Measurements from ENCODE around the gene STAG3.
"Not testable (repeated sequence)": the region's sequence is repeated elsewhere in the genome, so short reads cannot be mapped to it uniquely, and the experiment has no call there.

Gene STAG3

GRCh38 chr7:100174582-100174981 lies 3.1 kb upstream of the STAG3 start:
- DNase-seq (ENCODE audit: low spot score): no peak

- no peak for DNase-seq (ENCODE audit: low spot score)
Observed at GRCh38 chr7:100175296-100175935, 2.3 kb upstream of the STAG3 start.

GRCh38 chr7:100176096-100177044 lies 1.3 kb upstream of the STAG3 start:
- DNase-seq (ENCODE audit: low spot score): no peak

GRCh38 chr7:100180084-100180483 lies 2.4 kb downstream of the STAG3 start:
- not testable (repeated sequence) for DNase-seq (ENCODE audit: low spot score)

GRCh38 chr7:100182616-100183015 lies 4.9 kb downstream of the STAG3 start:
- not testable (repeated sequence) for DNase-seq (ENCODE audit: low spot score)

GRCh38 chr7:100183090-100183489 lies 5.4 kb downstream of the STAG3 start:
- DNase-seq (ENCODE audit: low spot score): not testable (repeated sequence)

GRCh38 chr7:100185726-100186125 lies 8.0 kb downstream of the STAG3 start:
- DNase-seq (ENCODE audit: low spot score): no peak

- DNase-seq (ENCODE audit: low spot score): no peak
Observed at GRCh38 chr7:100189061-100189460, 11.3 kb downstream of the STAG3 start.

- peak; percentile 54 for DNase-seq (ENCODE audit: low spot score)
Observed at GRCh38 chr7:100190048-100190711, 12.5 kb downstream of the STAG3 start.

- no peak for DNase-seq (ENCODE audit: low spot score)
Observed at GRCh38 chr7:100191775-100192174, 14.1 kb downstream of the STAG3 start.

- not testable (repeated sequence) for DNase-seq (ENCODE audit: low spot score)
Observed at GRCh38 chr7:100192281-100192862, 14.7 kb downstream of the STAG3 start.

GRCh38 chr7:100192969-100193368 lies 15.3 kb downstream of the STAG3 start:
- DNase-seq (ENCODE audit: low spot score): no peak

GRCh38 chr7:100195222-100195621 lies 17.5 kb downstream of the STAG3 start:
- DNase-seq (ENCODE audit: low spot score): no peak

GRCh38 chr7:100195901-100196322 lies 18.2 kb downstream of the STAG3 start:
- not testable (repeated sequence) for DNase-seq (ENCODE audit: low spot score)

GRCh38 chr7:100198266-100198665 lies 20.5 kb downstream of the STAG3 start:
- no peak for DNase-seq (ENCODE audit: low spot score)

- DNase-seq (ENCODE audit: low spot score): no peak
Observed at GRCh38 chr7:100200693-100201092, 23.0 kb downstream of the STAG3 start.

- no peak for DNase-seq (ENCODE audit: low spot score)
Observed at GRCh38 chr7:100204454-100204853, 26.7 kb downstream of the STAG3 start.

GRCh38 chr7:100208911-100209408 lies 31.2 kb downstream of the STAG3 start:
- DNase-seq (ENCODE audit: low spot score): peak; percentile 32

GRCh38 chr7:100209493-100209892 lies 31.8 kb downstream of the STAG3 start:
- no peak for DNase-seq (ENCODE audit: low spot score)

- no peak for DNase-seq (ENCODE audit: low spot score)
Observed at GRCh38 chr7:100210805-100211204, 33.1 kb downstream of the STAG3 start.

- DNase-seq (ENCODE audit: low spot score): peak; percentile 61
Observed at GRCh38 chr7:100211342-100211780, 33.6 kb downstream of the STAG3 start.
